Gastroesophageal sphincter (tissue), 3 donors: Measurements from ENCODE around the gene UMODL1.

Experiments used
- POLR2A ChIP-seq, 2 donors: fragments of 450-650 bp; IDR thresholded peaks; one replicate each; pipeline ENCODE4 v1.6.1; 2017; ENCODE audit warnings: antibody characterized with exemption in 2 of 2, mild to moderate bottlenecking in 2 of 2, moderate library complexity in 1 of 2
- POLR2AphosphoS5 ChIP-seq: sonication (generic); formaldehyde crosslinking; IDR thresholded peaks from one replicate; pipeline ENCODE4 v1.6.1; 2017; ENCODE audit warnings: antibody characterized with exemption
- TF ChIP-seq, protein P1 (sequence below), 4 experiments: fragments of 200-600 bp in 2 of 4; fragments of 450-650 bp in 2 of 4; sonication (generic) in 1 of 4; IDR thresholded peaks; one replicate each; pipeline ENCODE4 v1.5.1; 2017 to 2019; ENCODE audit warnings: antibody characterized with exemption in 4 of 4, mild to moderate bottlenecking in 2 of 4, moderate library complexity in 2 of 4

DNA sequence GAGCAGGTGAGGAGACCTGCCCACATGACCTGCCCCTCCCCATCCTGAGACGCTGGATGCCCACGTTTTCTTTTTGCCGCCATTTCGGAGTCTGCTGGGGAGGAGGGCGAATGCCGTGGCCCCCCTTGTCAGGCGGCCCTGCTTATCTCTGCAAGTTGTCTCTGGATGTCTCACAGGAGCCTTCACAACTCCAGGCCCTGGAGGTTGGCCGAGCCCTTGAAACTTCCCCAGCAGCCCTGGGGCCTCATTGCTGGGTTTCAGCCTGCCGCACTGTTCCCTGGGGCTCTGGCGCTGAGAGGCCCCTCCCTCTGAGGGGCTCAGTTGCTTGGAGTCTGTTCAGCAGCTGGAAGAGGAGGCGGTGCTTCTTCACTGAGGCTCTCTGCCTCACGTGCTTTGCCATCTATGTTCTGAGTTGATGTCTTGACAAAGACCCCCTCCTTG lies 31.2 kb upstream of the UMODL1 start:
- no peak for TF ChIP-seq POLR2A (IDR thresholded peaks at IDR 0.05)
- TF ChIP-seq, protein P1, sequence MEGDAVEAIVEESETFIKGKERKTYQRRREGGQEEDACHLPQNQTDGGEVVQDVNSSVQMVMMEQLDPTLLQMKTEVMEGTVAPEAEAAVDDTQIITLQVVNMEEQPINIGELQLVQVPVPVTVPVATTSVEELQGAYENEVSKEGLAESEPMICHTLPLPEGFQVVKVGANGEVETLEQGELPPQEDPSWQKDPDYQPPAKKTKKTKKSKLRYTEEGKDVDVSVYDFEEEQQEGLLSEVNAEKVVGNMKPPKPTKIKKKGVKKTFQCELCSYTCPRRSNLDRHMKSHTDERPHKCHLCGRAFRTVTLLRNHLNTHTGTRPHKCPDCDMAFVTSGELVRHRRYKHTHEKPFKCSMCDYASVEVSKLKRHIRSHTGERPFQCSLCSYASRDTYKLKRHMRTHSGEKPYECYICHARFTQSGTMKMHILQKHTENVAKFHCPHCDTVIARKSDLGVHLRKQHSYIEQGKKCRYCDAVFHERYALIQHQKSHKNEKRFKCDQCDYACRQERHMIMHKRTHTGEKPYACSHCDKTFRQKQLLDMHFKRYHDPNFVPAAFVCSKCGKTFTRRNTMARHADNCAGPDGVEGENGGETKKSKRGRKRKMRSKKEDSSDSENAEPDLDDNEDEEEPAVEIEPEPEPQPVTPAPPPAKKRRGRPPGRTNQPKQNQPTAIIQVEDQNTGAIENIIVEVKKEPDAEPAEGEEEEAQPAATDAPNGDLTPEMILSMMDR (IDR thresholded peaks at IDR 0.05) = no peak
- no peak for TF ChIP-seq POLR2AphosphoS5
